Measurements from ENCODE around the gene ABCA5. TPM values are rescaled to one million over a fixed set of nuclear protein-coding genes. Genes with fewer than 3 reads are reported as not detected.

ABCA5 gene
- total and polyA plus RNA-seq, 2 of the 13 experiments (the other 11 are each of a cell fraction or from before 2014, with no cell fraction given), result 9.7 to 10.1 TPM

DNA sequence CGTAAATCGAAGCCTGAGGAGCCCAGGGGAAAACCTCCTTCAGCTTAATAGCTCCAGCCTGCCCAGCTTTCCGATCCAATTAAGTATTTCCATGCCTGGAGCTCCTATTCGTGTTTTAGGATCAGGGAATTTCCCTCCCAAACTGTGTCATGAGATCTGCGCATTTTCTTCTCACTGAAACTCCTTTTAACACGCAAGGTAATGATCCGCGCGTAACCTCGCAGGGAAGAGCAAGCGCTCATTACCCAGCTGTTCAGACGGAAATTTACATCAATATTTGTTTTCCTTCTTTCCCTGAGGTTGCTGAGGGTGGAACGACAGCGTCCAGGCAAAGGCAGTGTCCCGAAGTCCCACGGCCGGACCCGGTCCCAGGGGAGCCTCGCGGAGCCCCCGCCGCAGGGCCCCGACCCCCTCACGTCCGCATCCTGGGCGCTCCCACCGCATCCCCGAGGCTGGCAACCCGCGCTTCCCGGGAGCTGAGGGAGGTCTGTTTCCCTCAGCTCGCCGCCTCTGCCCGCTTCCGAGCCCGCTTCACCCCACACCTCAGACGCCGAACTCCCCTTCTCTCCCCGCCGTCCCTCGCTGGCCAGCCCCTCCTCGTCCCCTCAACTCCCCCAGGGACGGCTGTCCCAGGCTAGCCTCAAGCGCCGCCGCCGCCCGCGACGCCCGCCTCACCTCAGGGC is 415 bp downstream of the ABCA5 start (continued):
- TF ChIP-seq, protein P1, sequence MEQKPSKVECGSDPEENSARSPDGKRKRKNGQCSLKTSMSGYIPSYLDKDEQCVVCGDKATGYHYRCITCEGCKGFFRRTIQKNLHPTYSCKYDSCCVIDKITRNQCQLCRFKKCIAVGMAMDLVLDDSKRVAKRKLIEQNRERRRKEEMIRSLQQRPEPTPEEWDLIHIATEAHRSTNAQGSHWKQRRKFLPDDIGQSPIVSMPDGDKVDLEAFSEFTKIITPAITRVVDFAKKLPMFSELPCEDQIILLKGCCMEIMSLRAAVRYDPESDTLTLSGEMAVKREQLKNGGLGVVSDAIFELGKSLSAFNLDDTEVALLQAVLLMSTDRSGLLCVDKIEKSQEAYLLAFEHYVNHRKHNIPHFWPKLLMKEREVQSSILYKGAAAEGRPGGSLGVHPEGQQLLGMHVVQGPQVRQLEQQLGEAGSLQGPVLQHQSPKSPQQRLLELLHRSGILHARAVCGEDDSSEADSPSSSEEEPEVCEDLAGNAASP (CRISPR knock-in tag; IDR thresholded peaks at IDR 0.05; ENCODE audit: borderline replicate concordance), result no peak
- TF ChIP-seq, protein P2, sequence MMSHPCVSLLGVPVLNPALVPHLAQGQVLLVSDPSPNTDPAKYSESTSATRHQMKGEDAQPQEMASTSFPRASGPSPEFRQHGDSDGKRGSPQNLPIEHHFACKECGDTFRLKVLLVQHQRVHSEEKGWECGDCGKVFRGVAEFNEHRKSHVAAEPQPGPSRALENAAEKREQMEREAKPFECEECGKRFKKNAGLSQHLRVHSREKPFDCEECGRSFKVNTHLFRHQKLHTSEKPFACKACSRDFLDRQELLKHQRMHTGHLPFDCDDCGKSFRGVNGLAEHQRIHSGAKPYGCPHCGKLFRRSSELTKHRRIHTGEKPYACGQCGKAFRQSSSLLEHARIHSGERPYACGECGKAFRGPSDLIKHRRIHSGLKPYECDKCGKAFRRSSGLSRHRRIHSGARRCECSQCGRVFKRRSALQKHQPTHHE (CRISPR knock-in tag; IDR thresholded peaks at IDR 0.05; ENCODE audit: borderline replicate concordance), result no peak
- TF ChIP-seq SNRNP70 (IDR thresholded peaks at IDR 0.05; ENCODE audit: low read depth, low read length) (no peak), ONECUT2 (CRISPR knock-in tag; IDR thresholded peaks at IDR 0.05) (no peak), CSRNP2 (CRISPR knock-in tag; conservative IDR thresholded peaks at IDR 0.05; ENCODE audit: low read depth) (no peak), TOPORS (CRISPR knock-in tag; IDR thresholded peaks at IDR 0.05) (no peak), ZNF569 (CRISPR knock-in tag; IDR thresholded peaks at IDR 0.05; ENCODE audit: borderline replicate concordance) (no peak), ZBTB10 (CRISPR knock-in tag; IDR thresholded peaks at IDR 0.05; ENCODE audit: borderline replicate concordance) (no peak), NRL (CRISPR knock-in tag; IDR thresholded peaks at IDR 0.05; ENCODE audit: borderline replicate concordance) (no peak), CENPT (CRISPR knock-in tag; IDR thresholded peaks at IDR 0.05; ENCODE audit: low read depth) (no peak), ZXDC (CRISPR knock-in tag; IDR thresholded peaks at IDR 0.05) (peak; percentile 63; the same call in 1 of the 2 replicates), ZNF549 (CRISPR knock-in tag; IDR thresholded peaks at IDR 0.05) (no peak), HIVEP1 (CRISPR knock-in tag; IDR thresholded peaks at IDR 0.05) (no peak), ZKSCAN1 (IDR thresholded peaks at IDR 0.05; ENCODE audit: low read length) (no peak), NR2C2 (CRISPR knock-in tag; IDR thresholded peaks at IDR 0.05; ENCODE audit: borderline replicate concordance) (no peak), GABPA (IDR thresholded peaks at IDR 0.05; ENCODE audit: low read depth, low read length) (no peak), GABPA (CRISPR knock-in tag; IDR thresholded peaks at IDR 0.05; ENCODE audit: low read depth) (no peak)
